Trophoblast cell (in vitro differentiated cells and primary cell): ENCODE measurements around the gene ANGPTL7.

Experiments
- DNase-seq, 2 donors: peaks; one replicate each; pipeline ENCODE4 v3.0.0-alpha.2; 2016
- H2AFZ ChIP-seq: 2 replicates; pipeline ENCODE4 v1.6.1; 2013; ENCODE audit warnings: low read length, moderate library complexity, mild to moderate bottlenecking; ENCODE audit not compliant: insufficient read depth, poor library complexity
- H2AK5ac ChIP-seq: 2 replicates; pipeline ENCODE4 v1.6.1; 2013; ENCODE audit warnings: mild to moderate bottlenecking, low read length
- H2BK120ac ChIP-seq: 2 replicates; pipeline ENCODE4 v1.6.1; 2013; ENCODE audit warnings: low read length, mild to moderate bottlenecking, moderate library complexity; ENCODE audit not compliant: insufficient read depth, poor library complexity
- H2BK12ac ChIP-seq: 2 replicates; pipeline ENCODE4 v1.6.1; 2013; ENCODE audit warnings: mild to moderate bottlenecking, low read length, moderate library complexity
- H2BK5ac ChIP-seq: 2 replicates; pipeline ENCODE4 v1.6.1; 2013; ENCODE audit warnings: low read length, low read depth, moderate library complexity, mild to moderate bottlenecking; ENCODE audit not compliant: poor library complexity
- H3K14ac ChIP-seq: 2 replicates; pipeline ENCODE4 v1.6.1; 2013; ENCODE audit warnings: mild to moderate bottlenecking, low read length
- H3K18ac ChIP-seq: 2 replicates; pipeline ENCODE4 v1.6.1; 2013; ENCODE audit warnings: mild to moderate bottlenecking, low read length
- H3K23ac ChIP-seq: 2 replicates; pipeline ENCODE4 v1.6.1; 2013; ENCODE audit warnings: low read length
- H3K27ac ChIP-seq: 2 replicates; pipeline ENCODE4 v1.5.1; 2013; ENCODE audit warnings: low read depth, mild to moderate bottlenecking, inconsistent platforms, low read length, moderate library complexity
- H3K27me3 ChIP-seq: 2 replicates; pipeline ENCODE4 v1.6.1; 2013; ENCODE audit warnings: inconsistent platforms, mild to moderate bottlenecking, low read length, moderate library complexity; ENCODE audit not compliant: insufficient read depth
- H3K36me3 ChIP-seq, 2 experiments: 1 replicate in 1 of 2; 2 replicates in 1 of 2; pipeline ENCODE4 v1.6.1; 2013; ENCODE audit warnings: low read length in 2 of 2, mild to moderate bottlenecking in 2 of 2, moderate library complexity in 1 of 2; ENCODE audit not compliant: insufficient read depth in 2 of 2, control insufficient read depth in 1 of 2
- H3K4ac ChIP-seq: 2 replicates; pipeline ENCODE4 v1.6.1; 2013; ENCODE audit warnings: low read depth, mild to moderate bottlenecking, low read length, moderate library complexity
- H3K4me1 ChIP-seq, 2 experiments: 1 replicate in 1 of 2; 2 replicates in 1 of 2; pipeline ENCODE4 v1.6.1; 2013; ENCODE audit warnings: low read length in 2 of 2, mild to moderate bottlenecking in 2 of 2, moderate library complexity in 1 of 2; ENCODE audit not compliant: insufficient read depth in 2 of 2, control insufficient read depth in 1 of 2
- H3K4me2 ChIP-seq: 2 replicates; pipeline ENCODE4 v1.6.1; 2013; ENCODE audit warnings: inconsistent platforms, mild to moderate bottlenecking, low read length, moderate library complexity
- H3K4me3 ChIP-seq: 2 replicates; pipeline ENCODE4 v1.5.1; 2013; ENCODE audit warnings: mild to moderate bottlenecking, low read depth, low read length, inconsistent platforms
- H3K79me1 ChIP-seq: one replicate; pipeline ENCODE4 v1.6.1; 2013; ENCODE audit warnings: low read length
- H3K79me2 ChIP-seq: 2 replicates; pipeline ENCODE4 v1.6.1; 2013; ENCODE audit warnings: low read length, mild to moderate bottlenecking; ENCODE audit not compliant: control insufficient read depth, insufficient read depth, poor library complexity
- H3K9ac ChIP-seq: 2 replicates; pipeline ENCODE4 v1.6.1; 2013; ENCODE audit warnings: mild to moderate bottlenecking, low read length
- H3K9me3 ChIP-seq: 2 replicates; pipeline ENCODE4 v1.6.1; 2013; ENCODE audit warnings: low read depth, mild to moderate bottlenecking, control low read depth, inconsistent platforms, low read length; ENCODE audit not compliant: insufficient read depth
- H4K12ac ChIP-seq: 2 replicates; pipeline ENCODE4 v1.6.1; 2013; ENCODE audit warnings: low read depth, mild to moderate bottlenecking, low read length, moderate library complexity
- H4K8ac ChIP-seq: 2 replicates; pipeline ENCODE4 v1.6.1; 2013; ENCODE audit warnings: low read depth, mild to moderate bottlenecking, low read length, moderate library complexity
- H4K91ac ChIP-seq: one replicate; pipeline ENCODE4 v1.6.1; 2013; ENCODE audit warnings: low read depth, mild to moderate bottlenecking, low read length, moderate library complexity
- WGBS: extraction: QIAGEN DNeasy Blood & Tissue Kit; methylation state at CpG from one replicate; pipeline ENCODE4 v1.1.7; 2013; ENCODE audit warnings: missing lambda C conversion rate; ENCODE audit not compliant: insufficient read length, insufficient coverage; ENCODE audit errors: extremely low coverage; 5-methylcytosine and 5-hydroxymethylcytosine counted together

The ANGPTL7 gene

DNA sequence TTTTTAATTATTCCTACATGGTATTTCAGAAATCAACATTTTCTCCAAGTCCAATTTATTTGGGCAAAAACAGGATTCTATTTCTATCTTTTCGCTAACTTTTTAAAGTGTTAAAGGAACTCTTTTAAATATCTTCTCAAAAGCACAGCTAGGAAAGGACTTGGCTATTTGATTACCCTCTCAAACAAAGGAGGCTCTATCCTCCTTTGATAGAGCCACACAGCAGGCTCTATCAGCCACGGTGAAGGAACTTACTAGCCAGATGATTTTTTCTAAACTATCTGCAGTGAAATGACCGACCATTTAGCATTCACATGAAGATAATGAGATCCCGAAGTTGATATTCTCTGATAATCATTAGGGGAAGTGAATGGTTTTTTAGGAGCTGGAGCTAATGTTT, 9.1 kb downstream of the ANGPTL7 start:
- Histone ChIP-seq H2BK5ac (no peak overlapping the region), H3K4me3 (no peak overlapping the region), H3K27me3 (no peaks in the 10 kb centered on the region), H4K8ac (no peak overlapping the region), H3K36me3 (peaks cover 31 to 32% of the 10 kb centered on the region in 2 experiments), H3K4ac (no peak overlapping the region), H2AK5ac (no peak overlapping the region), H3K79me2 (no peaks in the 10 kb centered on the region), H3K14ac (no peak overlapping the region), H3K4me1 (peaks cover 9 to 13% of the 10 kb centered on the region in 2 experiments), H2BK120ac (no peak overlapping the region), H3K9ac (no peak overlapping the region), H4K12ac (no peak overlapping the region), H2AFZ (no peak overlapping the region), H3K79me1 (peaks cover 2% of the 10 kb centered on the region), H4K91ac (no peak overlapping the region), H3K18ac (no peak overlapping the region), H3K9me3 (no peaks in the 10 kb centered on the region), H3K27ac (no peak overlapping the region), H2BK12ac (no peak overlapping the region), H3K23ac (no peak overlapping the region), H3K4me2 (no peak overlapping the region)
- no peak for DNase-seq
- no CpG with 5 or more reads among the region's 4 CpGs for WGBS

DNA sequence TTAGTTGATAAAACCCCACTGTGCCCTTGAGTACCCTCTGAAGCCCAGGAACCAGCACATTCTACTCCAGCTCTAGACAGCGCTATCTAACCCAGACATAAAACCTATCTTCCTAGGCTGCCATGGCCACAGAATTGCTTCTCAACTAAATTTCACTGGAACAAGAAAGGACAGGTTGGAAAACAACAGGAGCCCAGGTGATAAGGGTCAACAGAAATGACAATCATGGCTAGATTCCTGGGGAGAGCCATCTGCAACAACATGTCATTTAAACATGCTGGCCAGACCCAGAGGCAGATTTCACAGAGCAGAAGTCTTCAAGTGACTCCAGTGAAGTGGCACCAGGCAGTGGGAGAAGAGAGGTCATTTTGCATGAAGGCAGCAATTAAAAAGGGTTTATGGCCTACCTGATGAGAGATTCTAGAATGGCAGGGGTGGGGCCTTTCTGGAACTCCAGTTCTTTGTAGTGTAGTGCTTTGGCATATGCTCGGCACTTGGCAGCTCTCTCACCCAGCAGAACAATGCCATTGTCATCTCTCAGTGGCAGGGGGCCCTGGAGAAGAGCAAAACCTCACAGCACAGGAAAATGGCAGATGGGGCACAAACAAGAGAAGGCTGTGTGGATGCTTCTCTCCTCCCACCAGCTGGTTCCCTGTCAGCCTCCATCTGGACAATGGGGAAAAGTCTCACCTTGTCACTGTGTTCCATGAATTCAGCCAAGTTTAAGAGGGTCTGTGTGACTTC, 9.9 kb downstream of the ANGPTL7 start:
- Histone ChIP-seq H2BK12ac (no peak overlapping the region), H4K91ac (no peak overlapping the region), H2AFZ (no peak overlapping the region), H3K79me2 (no peaks in the 10 kb centered on the region), H3K9ac (no peak overlapping the region), H2BK5ac (no peak overlapping the region), H3K4me1 (peaks cover 9 to 13% of the 10 kb centered on the region in 2 experiments), H3K14ac (no peak overlapping the region), H3K9me3 (no peaks in the 10 kb centered on the region), H2BK120ac (no peak overlapping the region), H3K4ac (no peak overlapping the region), H4K12ac (no peak overlapping the region), H3K27me3 (no peaks in the 10 kb centered on the region), H3K27ac (no peak overlapping the region), H3K4me2 (no peak overlapping the region), H4K8ac (no peak overlapping the region), H3K23ac (no peak overlapping the region), H3K79me1 (peaks cover 2% of the 10 kb centered on the region), H3K36me3 (peaks cover 30 to 32% of the 10 kb centered on the region in 2 experiments), H2AK5ac (no peak overlapping the region), H3K4me3 (peak overlapping the region; percentile 7), H3K18ac (no peak overlapping the region)
- DNase-seq, result no peak
- no CpG with 5 or more reads among the region's 2 CpGs for WGBS

DNA sequence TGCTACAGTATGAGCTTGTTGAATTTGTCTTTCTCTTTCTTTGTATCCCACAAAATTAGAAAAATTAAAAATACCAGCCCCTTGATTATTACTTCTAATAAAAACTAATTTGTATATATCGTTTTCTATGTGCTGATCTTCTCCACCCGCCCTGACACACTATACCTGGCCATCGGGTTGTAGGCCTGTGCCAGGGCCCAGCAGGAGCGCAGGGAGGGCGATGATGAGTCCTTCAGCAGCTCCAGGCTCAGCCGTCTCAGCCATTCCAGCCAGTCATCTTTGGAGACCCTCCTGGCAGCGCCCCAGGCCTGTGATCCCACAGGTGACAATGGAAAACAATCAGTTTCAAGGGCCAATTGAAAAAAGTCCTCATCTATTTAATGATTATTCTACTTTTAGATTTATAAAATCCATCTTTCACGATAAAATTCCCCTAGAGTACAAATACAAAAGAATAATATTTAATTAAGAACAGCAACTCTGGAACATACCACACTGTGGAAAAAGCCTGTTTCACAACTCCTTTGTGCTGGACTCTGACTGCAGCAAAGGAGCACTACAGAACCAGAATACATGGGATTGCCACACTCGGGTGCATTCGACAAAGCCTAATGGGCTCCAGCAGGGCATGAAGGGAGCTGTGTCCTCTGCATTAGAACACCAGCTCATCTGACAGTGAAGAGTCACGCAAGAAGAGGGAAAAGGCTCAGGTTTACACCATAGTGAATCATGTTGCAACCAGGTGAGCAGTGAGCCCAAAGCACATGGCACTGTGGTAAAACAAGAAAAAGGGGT, 15.4 kb downstream of the ANGPTL7 start:
- no peaks in the 10 kb centered on the region for H3K4me1 ChIP-seq
- no peaks in the 10 kb centered on the region for H3K27me3 ChIP-seq
- H3K79me1 ChIP-seq, result no peaks in the 10 kb centered on the region
- no peak overlapping the region for H4K12ac ChIP-seq
- no peak for DNase-seq
- no peak overlapping the region for H3K27ac ChIP-seq
- H3K36me3 ChIP-seq, result peaks cover 37 to 49% of the 10 kb centered on the region in 2 experiments
- no peak overlapping the region for H2AK5ac ChIP-seq
- no peak overlapping the region for H3K4me2 ChIP-seq
- no peak overlapping the region for H3K9ac ChIP-seq
- H3K4ac ChIP-seq, result no peak overlapping the region
- no peaks in the 10 kb centered on the region for H3K79me2 ChIP-seq
- H3K23ac ChIP-seq, result no peak overlapping the region
- no peak overlapping the region for H3K4me3 ChIP-seq
- no peak overlapping the region for H2BK5ac ChIP-seq
- no peak overlapping the region for H2BK120ac ChIP-seq
- H2AFZ ChIP-seq, result no peak overlapping the region
- no peak overlapping the region for H3K14ac ChIP-seq
- H3K18ac ChIP-seq, result no peak overlapping the region
- H3K9me3 ChIP-seq, result no peaks in the 10 kb centered on the region
- H2BK12ac ChIP-seq, result no peak overlapping the region
- H4K8ac ChIP-seq, result no peak overlapping the region
- WGBS, result no CpG with 5 or more reads among the region's 11 CpGs
- no peak overlapping the region for H4K91ac ChIP-seq

DNA sequence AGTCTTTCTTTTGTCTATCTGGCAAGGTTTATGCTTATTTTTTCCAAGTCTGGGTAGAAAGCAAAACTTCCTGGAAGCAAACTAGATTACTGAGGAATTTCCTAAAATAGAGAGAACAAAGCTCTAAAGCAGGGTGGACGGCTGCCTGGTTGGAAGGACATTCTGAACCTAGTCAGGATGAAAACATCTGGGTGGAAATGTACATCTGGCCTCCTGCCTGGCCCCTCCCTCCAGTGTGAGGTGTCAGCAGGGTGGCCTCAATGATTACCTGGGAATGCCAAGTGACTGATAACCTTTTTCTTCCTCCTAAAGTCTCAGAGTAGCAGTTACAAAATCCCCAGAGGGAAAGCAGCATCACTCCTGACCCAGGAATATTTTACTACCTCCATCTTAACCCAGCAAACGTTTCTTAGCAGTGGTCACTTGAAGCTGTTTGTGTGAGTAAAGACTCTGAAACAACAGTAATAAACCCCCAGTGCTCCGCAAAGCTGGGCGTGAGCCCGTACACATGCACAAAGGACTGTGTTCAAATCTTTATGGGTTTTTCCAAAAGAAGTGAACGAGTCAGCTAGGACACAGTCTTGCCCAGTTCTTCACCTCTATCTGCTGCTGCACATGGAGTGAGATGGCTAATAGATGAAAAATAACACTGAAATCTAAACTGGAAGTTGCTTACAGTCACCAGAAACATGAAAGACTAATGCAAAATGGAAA, 18.9 kb downstream of the ANGPTL7 start:
- Histone ChIP-seq H3K4me1 (no peaks in the 10 kb centered on the region), H3K4me2 (no peak overlapping the region), H3K27me3 (no peaks in the 10 kb centered on the region), H2BK120ac (no peak overlapping the region), H4K91ac (no peak overlapping the region), H4K8ac (no peak overlapping the region), H4K12ac (no peak overlapping the region), H3K36me3 (peaks cover 39 to 67% of the 10 kb centered on the region in 2 experiments), H2AK5ac (no peak overlapping the region), H3K14ac (no peak overlapping the region), H3K27ac (no peak overlapping the region), H3K79me2 (no peaks in the 10 kb centered on the region), H3K23ac (no peak overlapping the region), H3K9ac (no peak overlapping the region), H2AFZ (no peak overlapping the region), H3K4ac (no peak overlapping the region), H3K79me1 (no peaks in the 10 kb centered on the region), H2BK12ac (no peak overlapping the region), H2BK5ac (no peak overlapping the region), H3K9me3 (no peaks in the 10 kb centered on the region), H3K4me3 (no peak overlapping the region), H3K18ac (no peak overlapping the region)
- WGBS, result no CpG with 5 or more reads among the region's 6 CpGs
- DNase-seq, result peak; percentile 45 to 56
